MV-4-11 (cell line): ENCODE data around the gene DAPK2.
"Not testable (repeated sequence)": the region's sequence is repeated elsewhere in the genome, so short reads cannot be mapped to it uniquely, and the experiment has no call there.

Source experiments
- DNase-seq: peaks from one replicate; lab custom pipeline; 2025; lab: John Stamatoyannopoulos, UW

The DAPK2 gene

GRCh38 chr15:64053674-64054073 is 7.4 kb upstream of the DAPK2 start:
- DNase-seq: not testable (repeated sequence)

GRCh38 chr15:64052925-64053491 is 6.7 kb upstream of the DAPK2 start:
- no peak for DNase-seq

- DNase-seq: no peak
Measured at GRCh38 chr15:64051407-64052259, 5.3 kb upstream of the DAPK2 start.

- DNase-seq: no peak
Measured at GRCh38 chr15:64051093-64051402, 4.8 kb upstream of the DAPK2 start.

- no peak for DNase-seq
Measured at GRCh38 chr15:64050281-64051092, 4.2 kb upstream of the DAPK2 start.

GRCh38 chr15:64048781-64049460 is 2.6 kb upstream of the DAPK2 start:
- DNase-seq: peak; percentile 85

- no peak for DNase-seq
Measured at GRCh38 chr15:64045774-64046420, 388 bp downstream of the DAPK2 start.

GRCh38 chr15:64045101-64045435 is 1.2 kb downstream of the DAPK2 start:
- DNase-seq: no peak

GRCh38 chr15:64044300-64045100 is 1.8 kb downstream of the DAPK2 start:
- DNase-seq: peak; percentile 76

- peak; percentile 43 for DNase-seq
Measured at GRCh38 chr15:64038878-64039610, 7.2 kb downstream of the DAPK2 start.

- DNase-seq: peak; percentile 11
Measured at GRCh38 chr15:64037966-64038365, 8.3 kb downstream of the DAPK2 start.

- no peak for DNase-seq
Measured at GRCh38 chr15:64037116-64037515, 9.2 kb downstream of the DAPK2 start.

- DNase-seq: no peak
Measured at GRCh38 chr15:64035525-64035924, 10.8 kb downstream of the DAPK2 start.

GRCh38 chr15:64034519-64034918 is 11.8 kb downstream of the DAPK2 start:
- no peak for DNase-seq

GRCh38 chr15:64032329-64032728 is 14.0 kb downstream of the DAPK2 start:
- DNase-seq: no peak

GRCh38 chr15:64030123-64030522 is 16.2 kb downstream of the DAPK2 start:
- DNase-seq: no peak

GRCh38 chr15:64029633-64030032 is 16.7 kb downstream of the DAPK2 start:
- DNase-seq: no peak

GRCh38 chr15:64029110-64029509 is 17.2 kb downstream of the DAPK2 start:
- DNase-seq: no peak

- peak; percentile 64 for DNase-seq
Measured at GRCh38 chr15:64026591-64026990, 19.7 kb downstream of the DAPK2 start.
